GM12865 (cell line): ENCODE data around the gene HNF1B.

ENCODE experiments used
- DNase-seq: peaks from one replicate; pipeline ENCODE4 v3.0.0; 2010; ENCODE audit warnings: low read depth
- H3K4me3 ChIP-seq: 2 replicates; pipeline ENCODE4 v1.5.1; 2011; ENCODE audit warnings: mild to moderate bottlenecking, low read depth, low read length, control low read depth
- CTCF ChIP-seq: IDR thresholded peaks from 2 replicates; pipeline ENCODE4 v1.5.1; 2011; ENCODE audit warnings: low read length, control low read depth, low read depth, inconsistent platforms; ENCODE audit not compliant: insufficient read depth; ENCODE audit errors: missing control alignments

HNF1B gene

GRCh38 chr17:37761059-37761458, 16.2 kb upstream of the HNF1B start:
- DNase-seq, result peak; percentile 43
- H3K4me3 ChIP-seq, result no peak overlapping the region
- TF ChIP-seq CTCF, result no peak

GRCh38 chr17:37759014-37759637, 14.3 kb upstream of the HNF1B start:
- no peak for TF ChIP-seq CTCF
- no peak overlapping the region for H3K4me3 ChIP-seq
- DNase-seq, result no peak

- DNase-seq, result no peak
- no peak for TF ChIP-seq CTCF
- H3K4me3 ChIP-seq, result no peak overlapping the region
These were observed 11.2 kb upstream of the HNF1B start for GRCh38 chr17:37756051-37756450.

GRCh38 chr17:37755455-37755854, 10.6 kb upstream of the HNF1B start:
- no peak for DNase-seq
- no peak for TF ChIP-seq CTCF
- H3K4me3 ChIP-seq, result no peak overlapping the region

GRCh38 chr17:37754363-37754762, 9.5 kb upstream of the HNF1B start:
- H3K4me3 ChIP-seq, result no peak overlapping the region
- no peak for DNase-seq
- no peak for TF ChIP-seq CTCF

- DNase-seq, result no peak
- no peak for TF ChIP-seq CTCF
- no peak overlapping the region for H3K4me3 ChIP-seq
These were observed 7.6 kb upstream of the HNF1B start for GRCh38 chr17:37752482-37752881.
